Measurements from ENCODE around the gene EFCAB9.

EFCAB9 gene

DNA sequence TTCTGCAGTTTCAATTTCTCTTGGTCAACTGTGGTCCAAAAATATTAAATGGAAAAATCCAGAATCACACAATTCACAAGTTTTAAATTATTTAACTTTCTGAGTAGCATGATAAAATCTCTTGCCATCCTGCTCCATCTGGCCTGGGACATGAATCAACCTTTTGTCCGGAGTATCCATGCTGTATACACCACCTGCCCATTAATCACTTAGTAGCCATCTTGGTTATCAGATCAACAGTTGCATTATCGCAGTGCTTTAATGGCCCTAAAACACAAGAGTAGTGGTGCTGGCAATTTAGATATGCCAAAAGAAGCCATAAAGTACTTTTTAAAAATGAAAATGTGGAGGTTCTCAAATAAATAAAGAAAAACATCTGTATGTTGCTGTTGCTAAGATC is 25.3 kb downstream of the EFCAB9 start:
- Histone ChIP-seq H2BK15ac (replicated peaks; ENCODE audit: low read depth) (no peak overlapping the region), H3K27me3 (ENCODE audit: insufficient read depth, low read length, poor library complexity) (no peaks in the 10 kb centered on the region), H3K4me2 (ENCODE audit: low read length) (no peak overlapping the region), H3K27ac (ENCODE audit: low read depth, low read length) (no peak overlapping the region), H4K8ac (ENCODE audit: low read depth, low read length) (no peak overlapping the region), H3K79me1 (ENCODE audit: low read length) (peaks cover 8% of the 10 kb centered on the region), H3K36me3 (ENCODE audit: control insufficient read depth, insufficient read depth, low read length) (no peaks in the 10 kb centered on the region), H2BK5ac (ENCODE audit: low read length) (no peak overlapping the region), H3K4me3 (ENCODE audit: low read length) (no peak overlapping the region), H3K4ac (ENCODE audit: low read depth, low read length) (no peak overlapping the region), H3K23ac (ENCODE audit: low read length) (no peak overlapping the region), H3K79me2 (ENCODE audit: control insufficient read depth, insufficient read depth, low read length) (peaks cover 6% of the 10 kb centered on the region), H4K5ac (ENCODE audit: low read length) (no peak overlapping the region), H2BK120ac (ENCODE audit: low read depth, low read length) (no peak overlapping the region), H3K18ac (ENCODE audit: low read length) (no peak overlapping the region), H3K9ac (ENCODE audit: low read length) (no peak overlapping the region), H3K56ac (ENCODE audit: low read length) (no peak overlapping the region), H2AK5ac (ENCODE audit: low read length) (no peak overlapping the region), H3K4me1 (ENCODE audit: control insufficient read depth, low read depth, low read length) (no peaks in the 10 kb centered on the region)
- whole genome bisulfite sequencing (ENCODE audit: extremely low coverage, insufficient coverage, low lambda C conversion rate) = no CpG with 5 or more reads among the region's 2 CpGs
- no peak for DNase-seq

DNA sequence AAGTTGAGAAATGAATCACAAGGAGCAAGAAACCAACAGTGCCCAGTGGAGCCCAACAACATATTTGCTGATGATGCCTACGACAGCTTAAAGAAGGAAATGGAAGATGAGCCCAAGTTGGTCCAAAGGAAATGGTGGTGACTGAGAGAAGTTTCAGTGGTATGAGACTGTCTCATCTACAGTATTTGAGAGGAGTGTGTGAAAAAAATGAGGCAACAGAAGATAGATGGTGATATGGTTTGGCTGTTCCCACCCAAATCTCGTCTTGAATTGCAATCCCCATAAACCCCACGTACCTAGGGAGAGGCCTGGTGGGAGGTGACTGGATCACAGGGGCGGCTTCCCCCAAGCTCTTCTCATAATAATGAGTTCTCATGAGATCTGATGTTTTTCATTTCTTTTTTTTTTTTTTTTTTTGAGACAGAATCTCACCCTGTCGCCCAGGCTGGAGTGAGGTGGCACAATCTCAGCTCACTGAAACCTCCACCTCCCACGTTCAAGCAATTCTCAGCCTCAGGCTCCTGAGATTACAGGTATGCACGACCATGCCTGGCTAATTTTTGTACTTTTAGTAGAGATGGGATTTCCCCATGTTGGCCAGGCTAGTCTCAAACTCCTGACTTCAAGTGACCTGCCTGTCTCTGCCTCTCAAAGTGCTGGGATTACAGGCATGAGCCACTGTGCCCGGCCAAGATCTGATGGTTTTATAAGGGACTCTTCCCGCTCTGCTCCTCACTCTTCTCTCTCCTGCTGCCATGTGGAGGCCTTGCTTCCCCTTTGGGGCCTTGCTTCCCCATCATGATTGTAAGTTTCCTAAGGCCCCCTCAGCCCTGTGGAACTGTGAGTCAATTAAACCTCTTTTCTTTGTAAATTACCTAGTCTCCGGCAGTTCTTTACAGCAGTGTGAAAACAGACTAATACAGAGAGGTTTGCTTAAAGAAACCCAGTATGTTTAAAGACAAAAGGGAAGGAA is 30.2 kb downstream of the EFCAB9 start:
- Histone ChIP-seq H4K5ac (ENCODE audit: low read length) (no peak overlapping the region), H3K4ac (ENCODE audit: low read depth, low read length) (no peak overlapping the region), H3K9ac (ENCODE audit: low read length) (no peak overlapping the region), H3K56ac (ENCODE audit: low read length) (no peak overlapping the region), H3K23ac (ENCODE audit: low read length) (no peak overlapping the region), H3K36me3 (ENCODE audit: control insufficient read depth, insufficient read depth, low read length) (no peaks in the 10 kb centered on the region), H2BK5ac (ENCODE audit: low read length) (no peak overlapping the region), H3K4me2 (ENCODE audit: low read length) (no peak overlapping the region), H3K79me1 (ENCODE audit: low read length) (no peaks in the 10 kb centered on the region), H3K4me3 (ENCODE audit: low read length) (no peak overlapping the region), H2AK5ac (ENCODE audit: low read length) (no peak overlapping the region), H3K27ac (ENCODE audit: low read depth, low read length) (no peak overlapping the region), H2BK15ac (replicated peaks; ENCODE audit: low read depth) (no peak overlapping the region), H3K79me2 (ENCODE audit: control insufficient read depth, insufficient read depth, low read length) (no peaks in the 10 kb centered on the region), H3K4me1 (ENCODE audit: control insufficient read depth, low read depth, low read length) (no peaks in the 10 kb centered on the region), H2BK120ac (ENCODE audit: low read depth, low read length) (no peak overlapping the region), H3K27me3 (ENCODE audit: insufficient read depth, low read length, poor library complexity) (no peaks in the 10 kb centered on the region), H4K8ac (ENCODE audit: low read depth, low read length) (no peak overlapping the region), H3K18ac (ENCODE audit: low read length) (no peak overlapping the region)
- no CpG with 5 or more reads among the region's 10 CpGs for WGBS (ENCODE audit: extremely low coverage, insufficient coverage, low lambda C conversion rate)
- DNase-seq = no peak

DNA sequence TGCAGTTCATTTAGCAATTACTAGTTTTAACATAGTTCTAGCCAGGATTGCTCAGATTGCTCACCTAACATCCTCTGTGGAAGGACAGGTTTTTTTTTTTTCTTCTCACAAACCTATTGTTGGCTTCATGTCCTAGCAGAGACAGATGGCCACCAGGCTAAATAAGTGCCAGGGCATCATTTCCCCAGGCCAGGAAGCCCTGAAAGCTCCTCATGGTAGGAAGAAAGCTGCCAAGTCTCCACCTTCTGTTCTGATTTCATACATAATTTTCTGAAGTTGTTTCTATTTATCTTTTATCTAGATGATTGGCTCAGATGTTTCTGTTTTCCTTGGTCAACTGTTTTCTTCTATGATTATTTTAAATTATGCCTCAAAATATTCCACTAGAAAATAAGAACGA is 31.0 kb downstream of the EFCAB9 start:
- H2BK15ac ChIP-seq (replicated peaks; ENCODE audit: low read depth) = no peak overlapping the region
- H3K4ac ChIP-seq (ENCODE audit: low read depth, low read length) = no peak overlapping the region
- no peak overlapping the region for H2AK5ac ChIP-seq (ENCODE audit: low read length)
- H3K56ac ChIP-seq (ENCODE audit: low read length) = no peak overlapping the region
- H4K5ac ChIP-seq (ENCODE audit: low read length) = no peak overlapping the region
- no peaks in the 10 kb centered on the region for H3K27me3 ChIP-seq (ENCODE audit: insufficient read depth, low read length, poor library complexity)
- no peak overlapping the region for H3K18ac ChIP-seq (ENCODE audit: low read length)
- no peak overlapping the region for H3K4me2 ChIP-seq (ENCODE audit: low read length)
- H3K79me1 ChIP-seq (ENCODE audit: low read length) = no peaks in the 10 kb centered on the region
- no peak overlapping the region for H3K4me3 ChIP-seq (ENCODE audit: low read length)
- no peak overlapping the region for H2BK120ac ChIP-seq (ENCODE audit: low read depth, low read length)
- no peaks in the 10 kb centered on the region for H3K4me1 ChIP-seq (ENCODE audit: control insufficient read depth, low read depth, low read length)
- no CpG with 5 or more reads among the region's 1 CpG for WGBS (ENCODE audit: extremely low coverage, insufficient coverage, low lambda C conversion rate)
- H3K36me3 ChIP-seq (ENCODE audit: control insufficient read depth, insufficient read depth, low read length) = no peaks in the 10 kb centered on the region
- H3K27ac ChIP-seq (ENCODE audit: low read depth, low read length) = no peak overlapping the region
- H3K23ac ChIP-seq (ENCODE audit: low read length) = no peak overlapping the region
- H4K8ac ChIP-seq (ENCODE audit: low read depth, low read length) = no peak overlapping the region
- H3K79me2 ChIP-seq (ENCODE audit: control insufficient read depth, insufficient read depth, low read length) = no peaks in the 10 kb centered on the region
- no peak overlapping the region for H2BK5ac ChIP-seq (ENCODE audit: low read length)
- no peak for DNase-seq
- no peak overlapping the region for H3K9ac ChIP-seq (ENCODE audit: low read length)

DNA sequence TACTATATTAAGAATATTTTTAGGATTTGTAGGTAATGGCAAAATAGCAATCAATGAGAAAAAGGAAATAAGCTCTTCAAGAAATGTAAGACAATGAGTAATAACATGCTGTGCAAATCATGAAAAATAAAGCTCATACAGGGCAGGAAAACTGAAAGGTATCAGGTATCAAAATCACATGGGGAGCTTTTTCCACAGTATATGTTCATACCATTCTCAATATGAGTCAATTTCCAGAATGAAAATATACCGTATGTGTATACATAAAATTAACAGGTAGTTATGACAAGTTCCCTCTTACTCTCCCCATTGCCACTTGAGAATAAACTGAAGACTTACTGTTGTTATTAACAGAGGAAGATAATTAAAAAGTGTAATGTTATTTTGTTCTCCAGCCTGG is 35.9 kb downstream of the EFCAB9 start:
- H3K4me2 ChIP-seq (ENCODE audit: low read length) = no peak overlapping the region
- H3K36me3 ChIP-seq (ENCODE audit: control insufficient read depth, insufficient read depth, low read length) = no peaks in the 10 kb centered on the region
- no peak for DNase-seq
- H3K79me2 ChIP-seq (ENCODE audit: control insufficient read depth, insufficient read depth, low read length) = no peaks in the 10 kb centered on the region
- H3K18ac ChIP-seq (ENCODE audit: low read length) = no peak overlapping the region
- H3K9ac ChIP-seq (ENCODE audit: low read length) = no peak overlapping the region
- no CpG with 5 or more reads among the region's 1 CpG for WGBS (ENCODE audit: extremely low coverage, insufficient coverage, low lambda C conversion rate)
- no peak overlapping the region for H2BK120ac ChIP-seq (ENCODE audit: low read depth, low read length)
- no peak overlapping the region for H3K23ac ChIP-seq (ENCODE audit: low read length)
- no peak overlapping the region for H4K5ac ChIP-seq (ENCODE audit: low read length)
- no peak overlapping the region for H3K4me3 ChIP-seq (ENCODE audit: low read length)
- no peak overlapping the region for H3K4ac ChIP-seq (ENCODE audit: low read depth, low read length)
- H3K79me1 ChIP-seq (ENCODE audit: low read length) = no peaks in the 10 kb centered on the region
- H3K27me3 ChIP-seq (ENCODE audit: insufficient read depth, low read length, poor library complexity) = no peaks in the 10 kb centered on the region
- H3K4me1 ChIP-seq (ENCODE audit: control insufficient read depth, low read depth, low read length) = no peaks in the 10 kb centered on the region
- H2BK15ac ChIP-seq (replicated peaks; ENCODE audit: low read depth) = no peak overlapping the region
- no peak overlapping the region for H4K8ac ChIP-seq (ENCODE audit: low read depth, low read length)
- no peak overlapping the region for H2BK5ac ChIP-seq (ENCODE audit: low read length)
- no peak overlapping the region for H3K56ac ChIP-seq (ENCODE audit: low read length)
- no peak overlapping the region for H2AK5ac ChIP-seq (ENCODE audit: low read length)
- H3K27ac ChIP-seq (ENCODE audit: low read depth, low read length) = no peak overlapping the region

DNA sequence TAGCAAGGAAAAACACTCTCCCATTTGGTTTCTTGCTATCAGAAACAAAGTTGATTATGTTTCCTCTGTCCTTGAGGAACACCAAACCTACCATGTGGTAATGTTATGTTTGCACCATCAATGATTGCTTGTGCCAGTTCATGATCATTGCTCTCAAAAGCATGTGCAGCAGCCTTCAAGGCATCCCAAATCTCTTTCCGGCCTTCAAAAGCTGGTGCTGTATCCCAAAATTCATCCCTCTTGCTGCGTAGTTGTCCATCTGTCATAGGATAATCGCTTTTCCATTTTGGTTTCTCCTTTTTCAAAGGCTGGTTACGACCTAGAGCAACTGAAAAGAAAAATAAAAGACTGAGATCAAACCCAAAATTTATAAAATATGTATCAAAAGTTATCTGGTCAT is 40.1 kb downstream of the EFCAB9 start:
- no CpG with 5 or more reads among the region's 4 CpGs for WGBS (ENCODE audit: extremely low coverage, insufficient coverage, low lambda C conversion rate)

More for the DNA sequence above, 40.1 kb downstream of the EFCAB9 start:
- Histone ChIP-seq H3K4me3 (ENCODE audit: low read length) (no peak overlapping the region), H3K4me2 (ENCODE audit: low read length) (no peak overlapping the region), H3K18ac (ENCODE audit: low read length) (no peak overlapping the region), H4K8ac (ENCODE audit: low read depth, low read length) (no peak overlapping the region), H3K27me3 (ENCODE audit: insufficient read depth, low read length, poor library complexity) (no peaks in the 10 kb centered on the region), H2AK5ac (ENCODE audit: low read length) (no peak overlapping the region), H3K23ac (ENCODE audit: low read length) (no peak overlapping the region), H2BK120ac (ENCODE audit: low read depth, low read length) (no peak overlapping the region), H3K9ac (ENCODE audit: low read length) (no peak overlapping the region), H3K56ac (ENCODE audit: low read length) (no peak overlapping the region), H2BK5ac (ENCODE audit: low read length) (no peak overlapping the region), H4K5ac (ENCODE audit: low read length) (no peak overlapping the region), H3K4ac (ENCODE audit: low read depth, low read length) (no peak overlapping the region), H3K27ac (ENCODE audit: low read depth, low read length) (no peak overlapping the region), H3K79me1 (ENCODE audit: low read length) (peaks cover 2% of the 10 kb centered on the region), H2BK15ac (replicated peaks; ENCODE audit: low read depth) (no peak overlapping the region), H3K36me3 (ENCODE audit: control insufficient read depth, insufficient read depth, low read length) (no peaks in the 10 kb centered on the region), H3K4me1 (ENCODE audit: control insufficient read depth, low read depth, low read length) (no peaks in the 10 kb centered on the region), H3K79me2 (ENCODE audit: control insufficient read depth, insufficient read depth, low read length) (peaks cover 4% of the 10 kb centered on the region)
- no peak for DNase-seq

All from mesendoderm (in vitro differentiated cells).